ENCODE results near the gene MARK1. TPM values are rescaled to one million over a fixed set of nuclear protein-coding genes. Genes with fewer than 3 reads are reported as not detected.

Gene MARK1
- polyA plus RNA-seq, 3 donors, result not detected

GRCh38 chr1:220698607-220699016 lies 170.7 kb downstream of the MARK1 start:
- no peak overlapping the region for H2AFZ ChIP-seq (ENCODE audit: insufficient read depth, low read depth, low read length, poor library complexity, severe bottlenecking)

GRCh38 chr1:220699044-220699443 lies 171.1 kb downstream of the MARK1 start:
- Histone ChIP-seq H3K27ac (ENCODE audit: low read depth in 1 of 2, low read length in 2 of 2) (no peak overlapping the region), H4K20me1 (ENCODE audit: insufficient read depth, low read length) (no peaks in the 10 kb centered on the region), H3K27me3 (ENCODE audit: control insufficient read depth in 2 of 2, insufficient read depth in 2 of 2, low read length in 2 of 2) (no peaks in the 10 kb centered on the region), H3K9ac (ENCODE audit: insufficient read depth, low read length, poor library complexity, severe bottlenecking) (no peak overlapping the region), H3K36me3 (replicated peaks in 1 of 2; ENCODE audit: control insufficient read depth in 1 of 2, insufficient read depth in 2 of 2, low read length in 2 of 2) (no peaks in the 10 kb centered on the region), H3K4me2 (replicated peaks; ENCODE audit: extremely low read depth, low read length, poor library complexity, severe bottlenecking) (no peak overlapping the region), H2AFZ (ENCODE audit: insufficient read depth, low read depth, low read length, poor library complexity, severe bottlenecking) (no peak overlapping the region), H3K4me3 (replicated peaks in 1 of 3; ENCODE audit: low read depth in 2 of 3, low read length in 3 of 3) (no peak overlapping the region), H3K9me3 (replicated peaks in 1 of 2; ENCODE audit: control insufficient read depth in 1 of 2, insufficient read depth in 1 of 2, low read length in 2 of 2) (no peaks in the 10 kb centered on the region), H3K4me1 (ENCODE audit: control insufficient read depth in 1 of 2, insufficient read depth in 2 of 2, low read length in 2 of 2) (peaks cover 17 to 22% of the 10 kb centered on the region in 2 donors), H3K79me2 (ENCODE audit: insufficient read depth, low read length) (no peaks in the 10 kb centered on the region)
- intact Hi-C loops (cut with micrococcal nuclease), result no loop called here
- Mint-ChIP-seq H3K4me1 (peaks cover 29% of the 10 kb centered on the region), H3K9me3 (peaks cover 0 to 2% (median 0%) of the 10 kb centered on the region in 7 donors), H3K27ac (no peak overlapping the region), H3K27me3 (ENCODE audit: low read depth in 3 of 3) (peaks cover 0 to 3% (median 3%) of the 10 kb centered on the region in 3 donors), H3K36me3 (peaks cover 0 to 9% of the 10 kb centered on the region in 2 donors), H3K4me3 (no peak overlapping the region)
- 100% methylated on average over 2 of the region's 3 CpGs for WGBS (ENCODE audit: insufficient coverage)
- no peak for DNase-seq
- TF ChIP-seq CTCF (IDR thresholded peaks at IDR 0.05), result no peak

More at GRCh38 chr1:220698607-220699016, 170.7 kb downstream of the MARK1 start:
- H3K27me3 ChIP-seq (ENCODE audit: control insufficient read depth in 2 of 2, insufficient read depth in 2 of 2, low read length in 2 of 2), result no peaks in the 10 kb centered on the region
- H3K4me1 ChIP-seq (ENCODE audit: control insufficient read depth in 1 of 2, insufficient read depth in 2 of 2, low read length in 2 of 2), result peaks cover 17 to 22% of the 10 kb centered on the region in 2 donors
- no peak overlapping the region for H3K27ac ChIP-seq (ENCODE audit: low read depth in 1 of 2, low read length in 2 of 2)
- peaks cover 0 to 3% (median under 1%) of the 10 kb centered on the region in 3 donors for H3K27me3 Mint-ChIP-seq (ENCODE audit: low read depth in 3 of 3)
- WGBS (ENCODE audit: insufficient coverage), result 80% methylated on average over 2 of the region's 5 CpGs
- H3K4me1 Mint-ChIP-seq, result peaks cover 29% of the 10 kb centered on the region
- no peak overlapping the region for H3K4me3 Mint-ChIP-seq
- TF ChIP-seq CTCF (IDR thresholded peaks at IDR 0.05), result no peak
- no peaks in the 10 kb centered on the region for H3K36me3 ChIP-seq (replicated peaks in 1 of 2; ENCODE audit: control insufficient read depth in 1 of 2, insufficient read depth in 2 of 2, low read length in 2 of 2)
- no peak for DNase-seq
- H3K36me3 Mint-ChIP-seq, result peaks cover 0 to 9% of the 10 kb centered on the region in 2 donors
- H4K20me1 ChIP-seq (ENCODE audit: insufficient read depth, low read length), result no peaks in the 10 kb centered on the region
- no peak overlapping the region for H3K9ac ChIP-seq (ENCODE audit: insufficient read depth, low read length, poor library complexity, severe bottlenecking)
- no peak overlapping the region for H3K4me2 ChIP-seq (replicated peaks; ENCODE audit: extremely low read depth, low read length, poor library complexity, severe bottlenecking)
- no peaks in the 10 kb centered on the region for H3K9me3 ChIP-seq (replicated peaks in 1 of 2; ENCODE audit: control insufficient read depth in 1 of 2, insufficient read depth in 1 of 2, low read length in 2 of 2)
- no peak overlapping the region for H3K27ac Mint-ChIP-seq
- H3K9me3 Mint-ChIP-seq, result peaks cover 0 to 2% (median 0%) of the 10 kb centered on the region in 7 donors
- intact Hi-C loops (cut with micrococcal nuclease), result no loop called here
- H3K4me3 ChIP-seq (replicated peaks in 1 of 3; ENCODE audit: low read depth in 2 of 3, low read length in 3 of 3), result no peak overlapping the region
- H3K79me2 ChIP-seq (ENCODE audit: insufficient read depth, low read length), result no peaks in the 10 kb centered on the region
